Common myeloid progenitor, CD34-positive (primary cell): ENCODE results near the gene SLITRK3. TPM values are rescaled to one million over a fixed set of nuclear protein-coding genes. Genes with fewer than 3 reads are reported as not detected.

Experiments
- CTCF ChIA-PET: fragments of 350-600 bp; sonication (Branson Sonifier 250); formaldehyde crosslinking; loops from one replicate; lab custom pipeline; 2021; ENCODE audit warnings: antibody characterized with exemption; lab: Charles Lee
- POLR2A ChIA-PET: fragments of 350-600 bp; sonication (Branson Sonifier 250); formaldehyde crosslinking; loops from one replicate; lab custom pipeline; 2021; ENCODE audit warnings: antibody characterized with exemption; lab: Charles Lee
- DNase-seq, 3 donors: peaks; one replicate each; pipeline versions ENCODE4 v3.0.0 to v3.0.0-alpha.2; 2013
- H3K27ac ChIP-seq, 2 experiments: 1 replicate in 1 of 2; 2 replicates in 1 of 2; pipeline ENCODE4 v1.7.0; 2013; ENCODE audit warnings: inconsistent platforms in 2 of 2, low read length in 2 of 2, mild to moderate bottlenecking in 2 of 2, low read depth in 1 of 2, moderate library complexity in 1 of 2; ENCODE audit not compliant: severe bottlenecking in 2 of 2, insufficient read depth in 1 of 2, poor library complexity in 1 of 2
- H3K27me3 ChIP-seq, 5 experiments: replicated peaks in 2 of 5; 1 replicate in 3 of 5; 2 replicates in 2 of 5; pipeline versions ENCODE4 v1.6.1 to v1.7.0; 2013; ENCODE audit warnings: low read length in 4 of 5, mild to moderate bottlenecking in 2 of 5, moderate library complexity in 2 of 5, inconsistent platforms in 1 of 5; ENCODE audit not compliant: insufficient read depth in 5 of 5, control insufficient read depth in 4 of 5
- H3K36me3 ChIP-seq, 4 experiments: 1 replicate in 2 of 4; 2 replicates in 2 of 4; pipeline versions ENCODE4 v1.6.1 to v1.7.0; 2013; ENCODE audit warnings: low read length in 3 of 4, control low read depth in 1 of 4, mild to moderate bottlenecking in 1 of 4; ENCODE audit not compliant: control insufficient read depth in 4 of 4, insufficient read depth in 4 of 4
- H3K4me1 ChIP-seq, 4 experiments: 1 replicate in 3 of 4; 2 replicates in 1 of 4; pipeline versions ENCODE4 v1.6.1 to v1.7.1; 2013; ENCODE audit warnings: low read length in 3 of 4, mild to moderate bottlenecking in 3 of 4, control low read depth in 1 of 4, inconsistent platforms in 1 of 4, moderate library complexity in 1 of 4; ENCODE audit not compliant: control insufficient read depth in 4 of 4, insufficient read depth in 4 of 4; ENCODE audit errors: control extremely low read depth in 1 of 4
- H3K4me3 ChIP-seq, 7 experiments: 1 replicate in 4 of 7; 2 replicates in 3 of 7; pipeline versions ENCODE4 v1.5.1 to v1.7.0; 2013; ENCODE audit warnings: mild to moderate bottlenecking in 7 of 7, low read length in 6 of 7, moderate library complexity in 6 of 7, inconsistent platforms in 2 of 7, low read depth in 2 of 7, control low read depth in 1 of 7; ENCODE audit not compliant: insufficient read depth in 4 of 7, control insufficient read depth in 1 of 7; ENCODE audit errors: extremely low read depth in 1 of 7
- H3K9me3 ChIP-seq, 5 experiments: 1 replicate in 4 of 5; 2 replicates in 1 of 5; pipeline versions ENCODE4 v1.6.1 to v1.7.1; 2013; ENCODE audit warnings: low read length in 4 of 5, mild to moderate bottlenecking in 2 of 5, inconsistent platforms in 1 of 5, low read depth in 1 of 5, moderate library complexity in 1 of 5; ENCODE audit not compliant: control insufficient read depth in 4 of 5, insufficient read depth in 2 of 5; ENCODE audit errors: control extremely low read depth in 1 of 5
- WGBS: methylation state at CpG from one replicate; pipeline ENCODE4 v1.1.5; 2013; ENCODE audit not compliant: insufficient coverage; 5-methylcytosine and 5-hydroxymethylcytosine counted together
- polyA plus RNA-seq: library from polyadenylated mRNA; unstranded; fragments of 120-200 nt; gene quantifications from one replicate; pipeline ENCODE4 v1.2.1, GENCODE V29; 2013

SLITRK3 gene
- polyA plus RNA-seq: not detected

GRCh38 chr3:165195640-165196576 lies at the start of gene SLITRK3:
Gene SLITRK3, minus strand, starts transcription at chr3:165196384. Its CDS starts 5,554 bp downstream, at chr3:165190830.
- DNase-seq: peak in 1 of 3 donors; percentile 42
- ChIA-PET POLR2A (no interaction called here), CTCF (no interaction called here)
- H3K36me3 ChIP-seq: no peaks in the 10 kb centered on the region
- peaks cover 35 to 97% (median 47%) of the 10 kb centered on the region in 5 experiments for H3K27me3 ChIP-seq
- H3K27ac ChIP-seq: no peak within 1 kb of the TSS
- peaks cover 4 to 23% (median 11%) of the 10 kb centered on the region in 4 experiments for H3K4me1 ChIP-seq
- WGBS: 5% methylated on average over 22 of the region's 43 CpGs
- H3K9me3 ChIP-seq: no peaks in the 10 kb centered on the region
- H3K4me3 ChIP-seq: peak within 1 kb of the TSS in 5 of 7 experiments; percentile 26 to 65 (median 58)

GRCh38 chr3:165243597-165243996 lies 47.4 kb upstream of the SLITRK3 start:
- DNase-seq: no peak
- CTCF ChIA-PET: no interaction called here
- Histone ChIP-seq H3K36me3 (no peaks in the 10 kb centered on the region), H3K27me3 (no peaks in the 10 kb centered on the region), H3K9me3 (peaks cover 0 to 2% (median 0%) of the 10 kb centered on the region in 5 experiments), H3K4me3 (no peak overlapping the region), H3K27ac (no peak overlapping the region), H3K4me1 (no peaks in the 10 kb centered on the region)
- POLR2A ChIA-PET: no interaction called here

GRCh38 chr3:165233501-165234195 lies 37.5 kb upstream of the SLITRK3 start:
- Histone ChIP-seq H3K27ac (no peak overlapping the region), H3K36me3 (no peaks in the 10 kb centered on the region), H3K4me1 (no peaks in the 10 kb centered on the region), H3K9me3 (no peaks in the 10 kb centered on the region), H3K4me3 (no peak overlapping the region), H3K27me3 (no peaks in the 10 kb centered on the region)
- CTCF ChIA-PET: interaction anchor here (1.5 kb wide), 1 partner anchor 27 kb away, joined by 3 read pairs; no protein-coding TSS in a partner anchor
- DNase-seq: no peak
- POLR2A ChIA-PET: no interaction called here
- 88% methylated on average over 2 of the region's 5 CpGs for WGBS

- CTCF ChIA-PET: no interaction called here
- POLR2A ChIA-PET: no interaction called here
These were observed 29.4 kb upstream of the SLITRK3 start for GRCh38 chr3:165225604-165226003.

GRCh38 chr3:165217739-165218138 lies 21.6 kb upstream of the SLITRK3 start:
- no CpG with 5 or more reads among the region's 2 CpGs for WGBS
- POLR2A ChIA-PET: no interaction called here
- H3K36me3 ChIP-seq: no peaks in the 10 kb centered on the region

More at GRCh38 chr3:165225604-165226003, 29.4 kb upstream of the SLITRK3 start:
- no peaks in the 10 kb centered on the region for H3K9me3 ChIP-seq
- no peaks in the 10 kb centered on the region for H3K36me3 ChIP-seq
- no peaks in the 10 kb centered on the region for H3K4me1 ChIP-seq
- H3K27ac ChIP-seq: no peak overlapping the region
- DNase-seq: no peak
- H3K27me3 ChIP-seq: peaks cover 0 to 2% (median 0%) of the 10 kb centered on the region in 5 experiments
- no peak overlapping the region for H3K4me3 ChIP-seq
- WGBS: no CpG with 5 or more reads among the region's 1 CpG

GRCh38 chr3:165212580-165212979 lies 16.4 kb upstream of the SLITRK3 start:
- no peak overlapping the region for H3K27ac ChIP-seq
- no peak overlapping the region for H3K4me3 ChIP-seq
- POLR2A ChIA-PET: no interaction called here
- H3K27me3 ChIP-seq: peaks cover 0 to under 1% (median 0%) of the 10 kb centered on the region in 5 experiments
- H3K4me1 ChIP-seq: no peaks in the 10 kb centered on the region
- CTCF ChIA-PET: no interaction called here
- WGBS: 100% methylated on average over 1 of the region's 1 CpG
- no peaks in the 10 kb centered on the region for H3K36me3 ChIP-seq
- DNase-seq: no peak
- H3K9me3 ChIP-seq: no peaks in the 10 kb centered on the region

More at GRCh38 chr3:165217739-165218138, 21.6 kb upstream of the SLITRK3 start:
- no peak for DNase-seq
- Histone ChIP-seq H3K27me3 (no peaks in the 10 kb centered on the region), H3K9me3 (no peaks in the 10 kb centered on the region), H3K27ac (no peak overlapping the region), H3K4me3 (no peak overlapping the region), H3K4me1 (no peaks in the 10 kb centered on the region)
- CTCF ChIA-PET: no interaction called here
